Suppressor macrophage treated with lipopolysaccharide for 1 hour (primary cell): ENCODE results near the gene KLHL9.
"Not testable (repeated sequence)": the region's sequence is repeated elsewhere in the genome, so short reads cannot be mapped to it uniquely, and the experiment has no call there.

Experiments used
- DNase-seq, 3 donors: peaks; one replicate each; pipeline ENCODE4 v3.0.0-alpha.2; 2020 to 2022

Gene KLHL9, protein sequence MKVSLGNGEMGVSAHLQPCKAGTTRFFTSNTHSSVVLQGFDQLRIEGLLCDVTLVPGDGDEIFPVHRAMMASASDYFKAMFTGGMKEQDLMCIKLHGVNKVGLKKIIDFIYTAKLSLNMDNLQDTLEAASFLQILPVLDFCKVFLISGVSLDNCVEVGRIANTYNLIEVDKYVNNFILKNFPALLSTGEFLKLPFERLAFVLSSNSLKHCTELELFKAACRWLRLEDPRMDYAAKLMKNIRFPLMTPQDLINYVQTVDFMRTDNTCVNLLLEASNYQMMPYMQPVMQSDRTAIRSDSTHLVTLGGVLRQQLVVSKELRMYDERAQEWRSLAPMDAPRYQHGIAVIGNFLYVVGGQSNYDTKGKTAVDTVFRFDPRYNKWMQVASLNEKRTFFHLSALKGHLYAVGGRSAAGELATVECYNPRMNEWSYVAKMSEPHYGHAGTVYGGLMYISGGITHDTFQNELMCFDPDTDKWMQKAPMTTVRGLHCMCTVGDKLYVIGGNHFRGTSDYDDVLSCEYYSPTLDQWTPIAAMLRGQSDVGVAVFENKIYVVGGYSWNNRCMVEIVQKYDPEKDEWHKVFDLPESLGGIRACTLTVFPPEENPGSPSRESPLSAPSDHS

GRCh38 chr9:21334701-21335632 lies at the start of gene KLHL9:
Gene KLHL9, minus strand, starts transcription at chr9:21335404. Its CDS starts 545 bp downstream, at chr9:21334859.
- DNase-seq = peak; percentile 93 to 96 (median 95)

DNA sequence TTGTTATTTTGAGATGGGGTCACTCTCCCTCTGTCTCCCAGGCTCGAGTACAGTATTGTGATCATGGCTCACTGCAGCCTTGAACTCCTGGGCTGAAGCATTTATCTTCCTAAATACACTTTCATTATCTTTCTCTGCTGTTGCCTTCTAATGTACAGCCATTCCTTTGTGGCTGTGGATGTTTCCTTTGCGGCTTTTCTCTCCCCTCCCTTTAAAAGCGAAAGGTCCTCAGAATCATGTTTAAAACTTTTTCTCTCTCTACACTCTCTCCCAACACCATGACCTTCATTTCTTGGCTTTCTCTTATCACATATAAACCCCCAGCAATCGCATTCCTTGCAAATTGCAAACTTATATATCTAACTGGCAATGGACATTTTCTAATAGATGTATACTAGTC lies 48.4 kb upstream of the KLHL9 start:
- no peak for DNase-seq

- DNase-seq = peak; percentile 75 to 93 (median 92)
These were observed 46.5 kb upstream of the KLHL9 start for GRCh38 chr9:21381448-21382339.

GRCh38 chr9:21371467-21371866 lies 36.3 kb upstream of the KLHL9 start:
- not testable (repeated sequence) for DNase-seq

DNA sequence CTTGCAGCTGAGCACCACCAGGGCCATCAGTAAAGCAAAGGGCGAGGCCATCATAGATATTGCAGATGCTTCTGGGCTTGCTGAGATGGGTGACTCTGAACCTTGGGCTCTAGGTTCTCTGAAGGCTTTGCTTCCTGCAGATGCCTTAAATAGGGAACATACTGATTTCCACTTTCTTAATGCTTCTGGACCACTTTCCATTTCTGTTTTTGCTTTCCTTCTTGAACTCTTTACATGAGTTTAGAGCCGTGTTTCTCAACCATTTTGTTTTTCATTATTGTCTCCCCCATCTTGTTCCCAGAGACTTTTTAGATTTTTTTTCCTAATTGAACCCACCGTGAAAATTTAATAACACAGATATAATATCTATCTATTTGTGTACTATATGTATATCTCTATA lies 32.8 kb upstream of the KLHL9 start, which contains the start of gene IFNA13:
Gene IFNA13 (minus strand): TSS at position 101 of the 400 bp plus-strand sequence. CDS start 47 bp downstream, at position 54.
- peak in 1 of 3 donors; percentile 23 for DNase-seq

DNA sequence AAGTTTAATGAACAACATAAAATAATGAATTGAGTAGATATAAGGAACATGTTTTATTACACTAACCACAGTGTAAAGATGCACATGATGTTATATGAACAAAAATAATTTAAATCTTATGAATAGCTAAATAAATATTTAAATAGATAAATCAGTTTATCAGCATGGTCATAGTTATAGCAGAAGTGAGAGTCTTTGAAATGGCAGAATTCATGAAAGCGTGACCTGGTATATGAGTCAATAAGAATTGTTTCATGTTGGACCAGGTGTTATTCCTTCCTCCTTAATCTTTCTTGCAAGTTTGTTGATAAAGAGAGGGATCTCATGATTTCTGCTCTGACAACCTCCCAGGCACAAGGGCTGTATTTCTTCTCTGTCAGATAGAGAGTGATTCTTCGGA lies 32.0 kb upstream of the KLHL9 start:
- not testable (repeated sequence) for DNase-seq

GRCh38 chr9:21362287-21362686 lies 27.1 kb upstream of the KLHL9 start:
- no peak for DNase-seq

DNA sequence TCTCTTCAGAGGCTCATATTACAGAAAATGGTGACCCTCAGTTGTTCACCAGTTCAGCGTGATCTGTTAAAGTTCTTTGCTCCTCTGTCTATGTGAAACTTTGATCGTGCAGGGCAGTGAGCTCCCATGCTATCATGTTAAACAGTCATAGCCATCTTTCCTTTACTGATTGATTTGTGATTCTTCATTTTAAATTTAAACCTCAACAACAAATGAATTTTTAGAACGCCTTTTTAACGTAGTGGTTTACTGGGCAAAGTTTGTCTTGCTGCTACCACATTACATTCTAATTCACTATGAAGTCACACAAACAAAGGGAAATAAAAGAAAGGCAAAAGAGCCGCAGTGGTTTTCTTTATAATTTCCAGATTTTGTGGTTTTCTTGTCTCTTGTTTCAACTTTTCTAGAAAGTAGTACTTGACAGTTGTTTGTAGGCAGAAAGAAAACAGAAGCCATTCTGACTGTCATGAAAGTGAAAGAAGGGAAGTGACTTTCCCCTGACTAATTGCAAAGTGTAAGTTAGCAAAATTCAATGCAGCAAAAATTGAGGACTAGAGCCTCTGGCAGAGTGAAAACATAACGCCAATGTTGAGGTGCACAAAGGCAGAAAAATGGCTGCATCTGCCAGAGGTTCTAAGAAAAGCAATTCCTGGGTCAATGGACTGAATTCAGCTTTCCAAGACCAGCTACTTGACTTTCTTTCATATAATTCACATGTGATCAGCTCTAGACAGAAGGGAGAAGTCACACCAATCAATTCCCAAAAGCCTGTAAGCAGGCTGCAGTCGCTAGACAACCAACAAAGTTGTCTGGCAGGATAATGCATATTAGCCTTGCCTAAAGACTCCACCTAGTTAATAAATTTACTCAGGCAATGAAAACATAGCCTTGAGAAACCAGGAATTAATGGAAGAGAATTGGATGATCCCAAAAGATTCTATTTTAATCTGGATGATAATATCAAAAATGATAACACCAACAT lies 22.6 kb upstream of the KLHL9 start:
- DNase-seq = peak; percentile 41 to 68 (median 63)

- DNase-seq = no peak
These were observed 15.6 kb upstream of the KLHL9 start, which contains the start of gene IFNA6 for GRCh38 chr9:21350787-21351186. Gene IFNA6, minus strand, starts transcription at chr9:21350887. Its CDS starts 0 bp downstream, at chr9:21350887.

DNA sequence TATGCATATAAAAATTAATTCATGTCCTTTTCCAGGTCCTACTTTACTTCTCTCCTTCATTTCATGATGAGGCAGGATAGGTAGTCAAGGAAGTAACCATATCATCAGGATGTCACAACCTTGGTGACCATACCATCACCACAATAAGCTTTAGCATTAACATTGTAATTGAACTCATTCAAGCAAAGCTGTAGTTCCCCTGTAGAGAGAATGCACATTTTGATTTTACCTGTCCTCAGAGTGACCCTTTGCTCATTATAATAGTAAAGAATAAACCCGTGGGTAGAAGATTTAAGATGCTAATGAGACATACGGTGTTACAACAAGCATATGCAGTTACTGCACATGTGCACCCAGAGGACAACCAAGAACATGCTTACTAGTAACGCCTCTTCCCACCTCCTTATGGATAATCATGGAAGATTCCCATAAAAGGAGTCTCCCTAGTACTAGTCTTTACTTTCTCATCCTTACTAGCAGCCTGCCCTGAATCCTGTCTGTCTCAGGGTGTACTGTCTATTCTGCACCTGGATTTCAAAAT lies 13.3 kb upstream of the KLHL9 start:
- no peak for DNase-seq

GRCh38 chr9:21340735-21341134 lies 5.5 kb upstream of the KLHL9 start:
- no peak for DNase-seq

DNA sequence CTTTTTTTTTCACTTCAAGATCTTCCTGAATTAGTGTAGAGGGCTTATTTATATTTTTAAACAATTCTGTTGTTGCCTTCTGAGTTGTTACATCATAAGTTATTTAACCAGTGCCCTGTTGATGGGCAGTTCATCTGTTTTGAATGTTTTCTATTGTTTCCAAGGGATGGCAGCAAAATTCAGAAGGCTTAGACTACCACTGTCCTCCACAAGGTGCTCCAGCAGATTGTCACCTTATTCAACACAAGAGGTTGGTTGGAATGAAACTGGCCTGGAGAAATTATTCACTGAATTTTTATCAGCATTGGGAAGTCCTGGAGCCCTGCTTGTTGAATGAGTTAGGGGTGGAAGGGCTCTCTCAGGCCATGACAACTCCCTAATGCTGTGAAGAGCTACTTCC lies 1.3 kb upstream of the KLHL9 start:
- no peak for DNase-seq

DNA sequence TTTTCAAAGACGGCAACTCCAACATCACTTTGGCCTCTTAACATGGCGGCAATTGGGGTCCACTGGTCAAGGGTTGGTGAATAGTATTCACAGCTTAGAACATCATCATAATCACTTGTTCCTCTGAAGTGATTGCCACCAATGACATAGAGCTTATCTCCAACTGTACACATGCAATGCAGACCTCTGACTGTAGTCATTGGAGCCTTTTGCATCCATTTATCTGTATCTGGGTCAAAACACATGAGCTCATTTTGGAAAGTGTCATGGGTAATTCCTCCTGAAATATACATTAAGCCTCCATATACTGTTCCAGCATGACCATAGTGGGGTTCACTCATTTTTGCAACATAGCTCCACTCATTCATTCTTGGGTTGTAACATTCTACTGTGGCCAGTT lies 2.0 kb downstream of the KLHL9 start:
- peak in 2 of 3 donors; percentile 24 to 29 for DNase-seq

DNA sequence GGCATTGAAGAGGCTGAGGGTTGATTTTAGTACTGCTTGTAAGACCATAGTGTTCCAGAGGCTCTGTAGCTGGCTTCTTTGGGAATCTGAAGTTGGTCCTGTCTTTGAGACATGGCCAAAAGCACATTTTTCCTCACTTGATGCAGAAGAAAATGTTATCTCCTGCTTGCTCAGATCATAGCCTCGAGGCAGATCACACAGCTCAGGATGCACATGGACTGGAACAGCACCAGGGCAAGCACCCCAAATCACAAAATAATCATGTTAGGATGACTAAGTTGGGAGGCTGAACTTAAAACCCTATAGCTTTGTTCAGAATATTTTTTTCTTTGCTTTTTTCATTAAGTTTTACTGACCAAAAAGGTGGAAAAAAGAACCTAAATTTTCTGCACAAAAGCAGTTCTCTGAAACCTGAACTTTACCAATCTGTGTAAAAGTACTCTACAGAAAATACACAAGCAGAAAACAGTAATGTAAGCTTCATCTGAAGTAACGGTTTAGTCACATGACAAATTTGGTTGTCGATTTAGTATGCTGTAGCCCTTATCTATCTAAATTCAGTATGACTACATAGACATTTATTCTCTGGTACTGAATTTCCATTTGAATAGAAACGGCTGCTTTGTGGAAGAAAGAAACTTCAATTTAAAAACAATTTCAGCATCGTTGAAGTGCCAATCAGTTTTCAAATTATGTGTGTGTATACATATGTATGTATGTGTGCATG lies 3.4 kb downstream of the KLHL9 start:
- DNase-seq = no peak

- DNase-seq = peak; percentile 56 to 82 (median 76)
These were observed 8.6 kb downstream of the KLHL9 start for GRCh38 chr9:21326526-21327139.

DNA sequence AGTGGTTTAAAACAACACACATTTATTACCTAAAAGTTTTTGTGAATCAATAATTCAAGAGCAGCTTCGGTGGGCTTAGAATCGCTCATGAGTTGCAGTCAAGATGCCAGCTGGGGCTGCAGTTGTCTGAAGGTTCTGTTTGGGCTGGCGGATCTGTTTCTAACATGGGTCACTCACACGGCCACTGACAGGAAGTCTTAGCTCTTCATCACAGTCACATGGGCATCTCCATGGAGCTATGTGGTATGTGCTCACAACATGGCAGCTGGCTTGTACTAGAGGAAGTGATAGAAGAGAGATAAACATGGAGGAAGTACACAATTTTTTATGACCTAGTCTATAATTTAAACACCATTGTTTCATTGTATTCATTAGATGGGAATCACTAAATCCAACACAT lies 11.2 kb downstream of the KLHL9 start:
- DNase-seq = peak; percentile 32 to 44 (median 42)

DNA sequence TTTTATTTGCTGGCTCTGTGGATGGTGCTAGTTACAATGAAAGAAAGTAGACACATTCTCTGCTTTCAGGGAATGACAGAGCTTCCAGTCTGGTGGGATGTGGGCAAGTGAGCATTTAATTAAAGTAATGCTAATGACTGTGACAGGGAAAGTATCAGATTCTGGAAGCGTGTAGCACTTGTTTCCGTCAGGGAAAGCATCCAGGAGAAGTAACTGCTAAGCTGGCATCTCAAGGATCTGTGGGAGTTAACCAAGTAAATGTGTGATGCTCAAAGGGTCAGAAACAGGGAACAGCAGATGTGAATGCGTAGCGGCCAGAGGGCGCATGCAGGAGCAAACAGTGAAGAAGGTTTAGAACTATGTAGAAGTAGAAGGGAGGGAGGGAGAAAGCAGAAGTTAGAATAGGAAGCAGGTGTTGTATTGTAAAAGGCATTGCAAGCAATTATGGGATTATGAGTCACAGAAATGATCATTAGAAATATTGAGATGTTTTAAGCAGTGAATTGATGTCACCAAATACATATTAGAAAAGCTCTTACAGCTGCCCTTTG lies 12.2 kb downstream of the KLHL9 start:
- DNase-seq = no peak

GRCh38 chr9:21320465-21320864 lies 14.7 kb downstream of the KLHL9 start:
- no peak for DNase-seq
